Keratinocyte (primary cell): ENCODE data around the gene CDC42SE1. TPM values are rescaled to one million over a fixed set of nuclear protein-coding genes. Genes with fewer than 3 reads are reported as not detected.

Experiments used
- DNase-seq: peaks from one replicate; pipeline ENCODE4 v3.0.0-alpha.2; 2011; ENCODE audit warnings: low read depth, missing footprints, low spot score
- FAIRE-seq: peaks from 2 replicates; lab custom pipeline; 2011; peaks lifted over from hg19 to GRCh38; lab: Jason Lieb, UNC
- H2AFZ ChIP-seq: 2 replicates; pipeline ENCODE4 v1.6.0; 2012; ENCODE audit warnings: low read length, control low read depth, inconsistent platforms; ENCODE audit not compliant: control insufficient read depth
- H3K27ac ChIP-seq: 2 replicates; pipeline ENCODE4 v1.5.1; 2011; ENCODE audit warnings: low read length; ENCODE audit not compliant: control insufficient read depth, insufficient read depth
- H3K27me3 ChIP-seq: 3 replicates; pipeline ENCODE4 v1.6.0; 2011; ENCODE audit warnings: low read length; ENCODE audit not compliant: control insufficient read depth, insufficient read depth; ENCODE audit errors: extremely low read depth
- H3K36me3 ChIP-seq, 2 experiments: 2 replicates in 1 of 2; 3 replicates in 1 of 2; pipeline ENCODE4 v1.5.1; 2011; ENCODE audit warnings: low read length in 2 of 2, mild to moderate bottlenecking in 1 of 2; ENCODE audit not compliant: control insufficient read depth in 2 of 2, insufficient read depth in 2 of 2; ENCODE audit errors: extremely low read depth in 1 of 2
- H3K4me1 ChIP-seq: 3 replicates; pipeline ENCODE4 v1.5.1; 2011; ENCODE audit warnings: low read length; ENCODE audit not compliant: control insufficient read depth, insufficient read depth; ENCODE audit errors: extremely low read depth
- H3K4me2 ChIP-seq: 3 replicates; pipeline ENCODE4 v1.6.0; 2011; ENCODE audit warnings: low read depth, low read length; ENCODE audit not compliant: control insufficient read depth, insufficient read depth; ENCODE audit errors: extremely low read depth
- H3K4me3 ChIP-seq, 3 experiments: fragments of 200-600 bp in 1 of 3; sonication (generic) in 1 of 3; 2 replicates in 2 of 3; 3 replicates in 1 of 3; pipeline ENCODE4 v1.5.1; 2011 to 2016; ENCODE audit warnings: low read length in 3 of 3, mild to moderate bottlenecking in 3 of 3, control low read depth in 2 of 3, inconsistent platforms in 1 of 3, low read depth in 1 of 3, mixed read lengths in 1 of 3, mixed run types in 1 of 3, moderate library complexity in 1 of 3; ENCODE audit not compliant: control insufficient read depth in 2 of 3, insufficient read depth in 2 of 3; ENCODE audit errors: extremely low read depth in 1 of 3
- H3K79me2 ChIP-seq: 2 replicates; pipeline ENCODE4 v1.6.0; 2012; ENCODE audit warnings: low read length; ENCODE audit not compliant: control insufficient read depth, insufficient read depth
- H3K9ac ChIP-seq: 3 replicates; pipeline ENCODE4 v1.6.0; 2011; ENCODE audit warnings: low read length; ENCODE audit not compliant: control insufficient read depth, insufficient read depth; ENCODE audit errors: extremely low read depth
- H3K9me1 ChIP-seq: 3 replicates; pipeline ENCODE4 v1.6.0; 2011; ENCODE audit warnings: low read length; ENCODE audit not compliant: control insufficient read depth, insufficient read depth; ENCODE audit errors: extremely low read depth
- H3K9me3 ChIP-seq: 2 replicates; pipeline ENCODE4 v1.5.1; 2012; ENCODE audit warnings: low read depth, low read length; ENCODE audit not compliant: control insufficient read depth
- H4K20me1 ChIP-seq: 3 replicates; pipeline ENCODE4 v1.6.0; 2011; ENCODE audit warnings: low read length; ENCODE audit not compliant: control insufficient read depth, insufficient read depth; ENCODE audit errors: extremely low read depth
- CTCF ChIP-seq, 3 experiments: IDR thresholded peaks in 1 of 3; conservative IDR thresholded peaks in 1 of 3; optimal IDR thresholded peaks in 1 of 3; 2 replicates in 2 of 3; 3 replicates in 1 of 3; pipeline versions ENCODE3 to v1.5.1; 2011; ENCODE audit warnings: low read length in 3 of 3, mild to moderate bottlenecking in 3 of 3, moderate library complexity in 2 of 3, control low read depth in 1 of 3, inconsistent platforms in 1 of 3; ENCODE audit not compliant: insufficient read depth in 2 of 3; ENCODE audit errors: extremely low read depth in 1 of 3
- EZH2 ChIP-seq: IDR thresholded peaks from one replicate; pipeline ENCODE4 v1.6.1; 2012; ENCODE audit warnings: inconsistent platforms, mild to moderate bottlenecking, low read length, moderate library complexity
- dilution Hi-C: fragments of 300-500 bp; cut with MboI; formaldehyde crosslinking; loops from one replicate; pipeline ENCODE4 v1.7.0; 2020; ENCODE audit warnings: low sequenced_read_pairs; ENCODE audit not compliant: extremely low pct_ligation_motif_present
- polyA plus RNA-seq, 5 experiments: library from polyadenylated mRNA; depleted of rRNA in 3 of 5; stranded (reverse) in 3 of 5; stranded (forward) in 1 of 5; unstranded in 1 of 5; fragments of >200 nt; gene quantifications; 1 replicate in 1 of 5; 2 replicates in 3 of 5; 3 replicates in 1 of 5; pipeline versions ENCODE4 v1.2.1 to v1.2.3, GENCODE V29; 2011 to 2012; ENCODE audit warnings: missing spikeins in 2 of 5, low read depth in 1 of 5, low replicate concordance in 1 of 5

The CDC42SE1 gene
- polyA plus RNA-seq, 1 donor (not counting 4 experiments of a cell fraction or from before 2014, with no cell fraction given), result 138 TPM

GRCh38 chr1:151106894-151107293 lies 47.5 kb upstream of the CDC42SE1 start:
- Histone ChIP-seq H3K79me2 (no peaks in the 10 kb centered on the region), H3K4me2 (no peak overlapping the region), H4K20me1 (no peaks in the 10 kb centered on the region), H3K36me3 (no peaks in the 10 kb centered on the region), H3K27ac (no peak overlapping the region), H3K9me3 (no peaks in the 10 kb centered on the region), H3K9ac (no peak overlapping the region), H3K27me3 (no peaks in the 10 kb centered on the region), H3K4me1 (no peaks in the 10 kb centered on the region), H3K9me1 (no peaks in the 10 kb centered on the region), H3K4me3 (no peak overlapping the region), H2AFZ (no peak overlapping the region)
- FAIRE-seq (peak; percentile 5), DNase-seq (no peak)
- dilution Hi-C loops, result no loop called here
- no peak for TF ChIP-seq CTCF (optimal IDR thresholded peaks at IDR 0.05 in 1 of 3, IDR thresholded peaks at IDR 0.05 in 1 of 3, conservative IDR thresholded peaks at IDR 0.05 in 1 of 3; ENCODE audit: extremely low read depth in 1 of 3, insufficient read depth in 2 of 3, low read length in 3 of 3)
- TF ChIP-seq EZH2, result no peak

DNA sequence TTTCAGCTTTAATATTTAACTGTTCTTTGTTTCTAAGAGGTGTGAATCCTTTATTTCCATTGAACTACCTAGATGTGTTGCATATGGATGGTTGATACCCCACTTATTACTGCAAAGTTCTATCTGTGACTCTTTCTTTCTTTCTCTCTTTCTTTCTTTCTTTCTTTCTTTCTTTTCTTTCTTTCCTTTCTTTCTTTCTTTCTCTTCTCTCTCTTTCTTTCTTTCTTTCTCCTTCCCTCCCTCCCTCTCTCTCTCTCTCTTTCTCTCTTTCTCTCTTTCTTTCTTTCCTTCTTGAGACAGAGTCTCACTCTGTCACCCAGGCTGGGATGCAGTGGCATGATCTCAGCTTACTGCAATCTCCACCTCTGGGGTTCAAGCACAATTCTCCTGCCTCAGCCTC lies 45.2 kb upstream of the CDC42SE1 start:
- no peak for FAIRE-seq
- no peak for TF ChIP-seq CTCF (optimal IDR thresholded peaks at IDR 0.05 in 1 of 3, IDR thresholded peaks at IDR 0.05 in 1 of 3, conservative IDR thresholded peaks at IDR 0.05 in 1 of 3; ENCODE audit: extremely low read depth in 1 of 3, insufficient read depth in 2 of 3, low read length in 3 of 3)
- TF ChIP-seq EZH2, result no peak
- H3K9me3 ChIP-seq, result no peaks in the 10 kb centered on the region
- no peak overlapping the region for H3K4me2 ChIP-seq
- H3K4me3 ChIP-seq, result no peak overlapping the region
- no peaks in the 10 kb centered on the region for H3K4me1 ChIP-seq
- no peak overlapping the region for H3K27ac ChIP-seq
- no peaks in the 10 kb centered on the region for H3K36me3 ChIP-seq
- no peak overlapping the region for H2AFZ ChIP-seq
- H4K20me1 ChIP-seq, result no peaks in the 10 kb centered on the region
- no peaks in the 10 kb centered on the region for H3K9me1 ChIP-seq
- dilution Hi-C loops, result no loop called here
- H3K79me2 ChIP-seq, result no peaks in the 10 kb centered on the region
- H3K9ac ChIP-seq, result no peak overlapping the region
- H3K27me3 ChIP-seq, result no peaks in the 10 kb centered on the region
- no peak for DNase-seq
